Stimulated activated CD8-positive, alpha-beta memory T cell treated with anti-CD3 and anti-CD28 coated beads, Interleukin-7, amount 100 ng/mL, for 24 hours (primary cell): ENCODE results near the gene PRKCE.
"Not testable (repeated sequence)": the region's sequence is repeated elsewhere in the genome, so short reads cannot be mapped to it uniquely, and the experiment has no call there.

Experiments
- DNase-seq: peaks from one replicate; pipeline ENCODE4 v3.0.0-alpha.2; 2020; ENCODE audit warnings: low read depth

Gene PRKCE

GRCh38 chr2:46195819-46196218, 544.3 kb downstream of the PRKCE start:
- no peak for DNase-seq

- DNase-seq = no peak
Observed at GRCh38 chr2:46196871-46197462, 545.5 kb downstream of the PRKCE start.

- no peak for DNase-seq
Observed at GRCh38 chr2:46197672-46198071, 546.2 kb downstream of the PRKCE start.

- DNase-seq = no peak
Observed at GRCh38 chr2:46198164-46198883, 546.8 kb downstream of the PRKCE start.

GRCh38 chr2:46198966-46199365, 547.5 kb downstream of the PRKCE start:
- no peak for DNase-seq

- no peak for DNase-seq
Observed at GRCh38 chr2:46200100-46200690, 548.7 kb downstream of the PRKCE start.

GRCh38 chr2:46200861-46201605, 549.6 kb downstream of the PRKCE start:
- DNase-seq = no peak

DNA sequence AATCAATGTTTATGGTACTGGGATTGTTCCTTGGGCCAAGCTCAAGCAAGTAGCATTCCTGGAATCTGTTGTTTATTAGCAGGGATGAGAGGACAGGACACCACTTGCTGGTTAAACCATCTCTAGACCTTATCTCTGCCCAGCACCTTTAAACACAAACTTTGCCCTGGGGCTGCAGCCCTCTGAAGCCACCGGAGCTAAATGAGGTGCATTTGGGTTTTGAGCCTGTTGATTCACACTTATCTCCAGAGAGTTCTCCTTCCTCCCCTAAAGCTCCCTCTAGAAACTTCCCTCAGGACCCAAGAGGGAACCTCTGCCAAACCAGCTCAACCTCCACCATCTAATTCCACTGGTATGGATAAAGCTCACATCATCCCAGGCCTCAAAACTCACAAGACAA, 551.0 kb downstream of the PRKCE start:
- DNase-seq = no peak

DNA sequence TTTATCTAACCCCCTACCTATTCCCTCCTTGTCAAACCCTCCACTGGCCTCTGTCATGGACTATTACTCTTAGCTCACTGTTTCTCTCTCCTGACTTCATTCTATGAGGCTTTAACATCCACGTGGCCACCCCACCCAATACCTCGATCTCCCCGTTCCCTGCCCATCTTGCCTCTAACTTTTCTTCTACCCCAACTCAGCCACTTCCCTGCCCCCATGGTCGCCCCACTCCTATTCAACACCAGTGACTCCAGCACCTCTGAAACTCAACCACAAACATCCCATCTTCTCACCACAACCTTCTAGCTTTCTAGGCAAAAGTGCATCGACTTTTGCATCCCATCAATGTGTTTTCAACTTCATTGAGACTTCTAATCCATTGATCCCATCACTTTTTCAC, 551.5 kb downstream of the PRKCE start:
- no peak for DNase-seq

GRCh38 chr2:46203636-46204035, 552.2 kb downstream of the PRKCE start:
- not testable (repeated sequence) for DNase-seq

DNA sequence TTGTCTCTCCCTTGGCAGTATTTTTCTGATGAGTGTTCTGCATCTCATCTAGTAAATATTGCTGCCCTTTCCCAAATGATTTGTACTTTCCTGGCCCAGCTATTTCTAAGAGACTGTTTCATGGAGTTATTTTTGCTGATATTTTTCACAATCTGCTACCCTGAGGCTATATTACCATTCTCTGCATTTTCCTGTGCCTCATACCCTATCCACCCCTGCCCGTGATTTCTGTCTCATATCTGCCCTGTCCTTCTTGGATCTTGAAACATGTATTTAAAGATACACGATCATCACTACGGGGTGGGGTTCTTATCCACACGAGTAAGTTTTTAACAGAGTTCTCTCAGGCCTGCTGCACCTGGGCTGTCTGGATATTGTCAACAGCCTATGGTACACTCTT, 556.1 kb downstream of the PRKCE start:
- DNase-seq = no peak

- DNase-seq = no peak
Observed at GRCh38 chr2:46208766-46209165, 557.3 kb downstream of the PRKCE start.

DNA sequence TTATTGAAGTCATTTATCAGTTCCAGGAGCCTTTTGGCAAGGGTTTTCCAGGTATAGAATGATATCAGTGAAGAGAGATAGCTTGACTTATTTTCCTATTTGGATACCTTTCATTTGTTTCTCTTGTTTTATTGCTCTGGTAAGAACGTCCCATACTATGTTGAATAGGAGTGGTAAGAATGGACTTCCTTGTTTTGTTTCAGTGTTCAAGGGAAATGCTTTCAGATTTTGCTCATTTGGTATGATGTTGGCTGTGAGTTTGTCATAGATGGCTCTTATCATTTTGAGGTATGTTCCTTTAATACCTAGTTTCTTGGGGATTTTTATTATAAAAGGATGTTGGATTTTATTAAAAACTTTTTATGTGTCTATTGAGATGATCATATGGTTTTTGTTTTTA, 558.6 kb downstream of the PRKCE start:
- DNase-seq = no peak

GRCh38 chr2:46211461-46211860, 560.0 kb downstream of the PRKCE start:
- no peak for DNase-seq

DNA sequence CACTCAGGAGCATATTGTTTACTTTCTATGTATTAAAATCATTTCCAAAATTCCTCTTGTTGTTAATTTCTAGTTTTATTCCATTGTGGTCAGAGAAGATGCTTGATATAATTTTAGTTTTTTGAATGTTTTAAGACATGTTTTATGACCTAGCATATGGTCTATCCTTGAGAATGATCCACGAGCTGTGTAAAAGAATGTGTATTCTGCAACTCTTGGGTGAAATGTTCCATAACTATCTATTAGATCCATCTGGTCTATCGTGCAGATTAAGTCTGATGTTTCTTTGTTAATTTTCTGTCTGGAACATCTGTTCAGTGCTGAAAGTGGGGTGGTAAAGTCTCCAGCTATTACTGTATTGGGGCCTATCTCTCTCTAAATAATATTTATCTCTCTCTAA, 562.4 kb downstream of the PRKCE start:
- no peak for DNase-seq

DNA sequence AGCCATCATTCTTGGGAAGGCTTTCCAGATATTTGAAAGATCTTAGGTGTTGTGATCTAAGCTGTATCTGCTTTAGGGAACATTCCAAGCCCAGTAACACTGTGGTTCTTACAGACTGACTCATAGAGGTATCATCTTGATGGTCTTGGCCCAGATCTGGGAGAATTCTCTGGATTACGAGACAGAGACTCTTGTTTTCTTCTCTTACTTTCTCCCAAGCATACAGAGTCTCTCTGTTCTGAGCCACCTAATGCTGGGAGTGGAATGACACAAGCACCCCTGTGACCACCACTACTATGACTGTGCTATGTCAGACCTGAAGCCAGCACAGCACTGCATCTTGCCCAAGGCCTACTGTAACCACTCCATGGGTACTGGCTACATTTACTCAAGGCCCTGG, 564.7 kb downstream of the PRKCE start:
- no peak for DNase-seq

- DNase-seq = not testable (repeated sequence)
Observed at GRCh38 chr2:46223514-46223913, 572.0 kb downstream of the PRKCE start.

- no peak for DNase-seq
Observed at GRCh38 chr2:46225150-46225625, 573.7 kb downstream of the PRKCE start.

GRCh38 chr2:46225730-46226129, 574.3 kb downstream of the PRKCE start:
- no peak for DNase-seq

DNA sequence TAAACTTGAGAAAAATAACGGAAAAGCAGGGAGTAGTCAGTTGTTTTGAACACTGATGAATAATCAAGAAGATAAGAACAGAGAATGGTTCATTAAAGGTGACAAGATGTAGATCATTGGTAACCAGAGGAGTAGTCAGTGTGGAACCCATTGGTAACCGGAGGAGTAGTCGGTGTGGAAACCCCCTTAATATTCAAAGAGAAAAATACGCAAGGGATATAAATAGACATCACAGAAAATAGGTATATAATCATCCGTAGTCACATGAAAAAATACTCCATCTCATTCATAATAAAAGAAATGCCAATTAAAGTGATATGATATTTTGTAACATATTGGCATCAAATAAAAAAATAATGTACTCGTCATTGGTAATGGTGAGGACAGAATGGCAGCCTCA, 575.1 kb downstream of the PRKCE start:
- DNase-seq = no peak

DNA sequence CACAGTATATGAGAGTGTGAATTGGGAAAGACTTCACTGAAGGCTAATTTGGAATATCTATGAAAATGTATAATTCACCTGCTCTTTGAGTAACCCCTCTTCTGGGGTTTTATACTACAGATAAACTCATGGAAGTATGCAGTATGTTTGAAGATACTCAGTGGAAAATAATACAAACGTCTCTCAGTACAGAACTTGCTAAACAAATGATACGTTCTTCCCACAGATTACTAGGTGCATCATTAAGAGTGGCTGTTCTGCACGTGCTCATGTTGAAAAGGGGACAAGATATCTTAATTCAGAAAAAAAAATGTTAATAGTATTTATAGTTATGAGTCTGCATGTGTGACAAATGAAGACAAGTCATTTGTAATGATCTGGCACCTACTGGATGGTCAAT, 575.5 kb downstream of the PRKCE start:
- DNase-seq = no peak

- no peak for DNase-seq
Observed at GRCh38 chr2:46227674-46228289, 576.3 kb downstream of the PRKCE start.
